ES-I3 (cell line): Measurements from ENCODE around the gene INTS3.
"Not testable (repeated sequence)": the region's sequence is repeated elsewhere in the genome, so short reads cannot be mapped to it uniquely, and the experiment has no call there.

Source experiments
- H3K36me3 ChIP-seq: 2 replicates; pipeline ENCODE4 v1.6.1; 2013; ENCODE audit warnings: mild to moderate bottlenecking, low read length, control low read depth, moderate library complexity; ENCODE audit not compliant: insufficient read depth
- H3K4me1 ChIP-seq: 2 replicates; pipeline ENCODE4 v1.6.1; 2013; ENCODE audit warnings: mild to moderate bottlenecking, control low read depth, low read length; ENCODE audit not compliant: insufficient read depth
- H3K9ac ChIP-seq: 2 replicates; pipeline ENCODE4 v1.6.1; 2013; ENCODE audit warnings: low read depth, mild to moderate bottlenecking, low read length, moderate library complexity
- H3K9me3 ChIP-seq: 2 replicates; pipeline ENCODE4 v1.6.1; 2013; ENCODE audit warnings: mild to moderate bottlenecking, low read length, moderate library complexity; ENCODE audit not compliant: control insufficient read depth, insufficient read depth

INTS3 gene

DNA sequence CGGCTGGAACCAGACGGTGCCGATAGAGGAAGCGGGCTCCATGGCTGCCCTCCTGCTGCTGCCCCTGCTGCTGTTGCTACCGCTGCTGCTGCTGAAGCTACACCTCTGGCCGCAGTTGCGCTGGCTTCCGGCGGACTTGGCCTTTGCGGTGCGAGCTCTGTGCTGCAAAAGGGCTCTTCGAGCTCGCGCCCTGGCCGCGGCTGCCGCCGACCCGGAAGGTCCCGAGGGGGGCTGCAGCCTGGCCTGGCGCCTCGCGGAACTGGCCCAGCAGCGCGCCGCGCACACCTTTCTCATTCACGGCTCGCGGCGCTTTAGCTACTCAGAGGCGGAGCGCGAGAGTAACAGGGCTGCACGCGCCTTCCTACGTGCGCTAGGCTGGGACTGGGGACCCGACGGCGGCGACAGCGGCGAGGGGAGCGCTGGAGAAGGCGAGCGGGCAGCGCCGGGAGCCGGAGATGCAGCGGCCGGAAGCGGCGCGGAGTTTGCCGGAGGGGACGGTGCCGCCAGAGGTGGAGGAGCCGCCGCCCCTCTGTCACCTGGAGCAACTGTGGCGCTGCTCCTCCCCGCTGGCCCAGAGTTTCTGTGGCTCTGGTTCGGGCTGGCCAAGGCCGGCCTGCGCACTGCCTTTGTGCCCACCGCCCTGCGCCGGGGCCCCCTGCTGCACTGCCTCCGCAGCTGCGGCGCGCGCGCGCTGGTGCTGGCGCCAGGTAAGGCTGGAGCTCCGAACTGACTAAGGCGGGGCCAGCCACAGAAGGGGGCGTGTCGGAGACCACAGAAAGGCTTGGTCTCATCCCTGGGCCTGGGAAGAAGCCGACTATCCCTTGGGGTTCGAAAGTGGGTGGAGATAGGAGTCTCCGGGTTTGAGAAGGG, 47.8 kb downstream of the INTS3 start:
- peaks cover 6% of the 10 kb centered on the region for H3K4me1 ChIP-seq
- H3K9ac ChIP-seq: peak overlapping the region; percentile 96

DNA sequence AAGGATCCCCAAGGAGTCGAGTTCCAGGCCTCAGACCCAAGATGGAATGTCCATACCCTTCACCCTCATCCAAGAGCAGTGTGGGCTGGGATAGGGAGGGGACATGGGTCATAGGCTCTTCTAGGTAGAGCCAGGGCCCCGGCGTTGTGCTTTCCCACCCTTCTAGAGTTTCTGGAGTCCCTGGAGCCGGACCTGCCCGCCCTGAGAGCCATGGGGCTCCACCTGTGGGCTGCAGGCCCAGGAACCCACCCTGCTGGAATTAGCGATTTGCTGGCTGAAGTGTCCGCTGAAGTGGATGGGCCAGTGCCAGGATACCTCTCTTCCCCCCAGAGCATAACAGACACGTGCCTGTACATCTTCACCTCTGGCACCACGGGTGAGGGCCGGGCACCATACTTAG, 48.5 kb downstream of the INTS3 start:
- peak overlapping the region; percentile 96; the same call in 1 of the 2 replicates for H3K9ac ChIP-seq
- H3K9me3 ChIP-seq: no peaks in the 10 kb centered on the region
- H3K36me3 ChIP-seq: no peaks in the 10 kb centered on the region
- peaks cover 6% of the 10 kb centered on the region for H3K4me1 ChIP-seq

More for the DNA sequence above, 47.8 kb downstream of the INTS3 start:
- H3K36me3 ChIP-seq: no peaks in the 10 kb centered on the region
- no peaks in the 10 kb centered on the region for H3K9me3 ChIP-seq

GRCh38 chr1:153776845-153777370, 49.1 kb downstream of the INTS3 start:
- H3K36me3 ChIP-seq: no peaks in the 10 kb centered on the region
- peaks cover 6% of the 10 kb centered on the region for H3K4me1 ChIP-seq
- H3K9ac ChIP-seq: no peak overlapping the region
- H3K9me3 ChIP-seq: no peaks in the 10 kb centered on the region

GRCh38 chr1:153777648-153778047, 49.8 kb downstream of the INTS3 start:
- H3K4me1 ChIP-seq: peaks cover 6% of the 10 kb centered on the region
- H3K9me3 ChIP-seq: no peaks in the 10 kb centered on the region
- no peak overlapping the region for H3K9ac ChIP-seq
- H3K36me3 ChIP-seq: no peaks in the 10 kb centered on the region

GRCh38 chr1:153778051-153778823, 50.4 kb downstream of the INTS3 start:
- no peaks in the 10 kb centered on the region for H3K9me3 ChIP-seq
- no peaks in the 10 kb centered on the region for H3K36me3 ChIP-seq
- H3K9ac ChIP-seq: no peak overlapping the region
- peaks cover 6% of the 10 kb centered on the region for H3K4me1 ChIP-seq

GRCh38 chr1:153778824-153779519, 51.1 kb downstream of the INTS3 start:
- Histone ChIP-seq H3K9ac (no peak overlapping the region), H3K9me3 (no peaks in the 10 kb centered on the region), H3K4me1 (peaks cover 6% of the 10 kb centered on the region), H3K36me3 (no peaks in the 10 kb centered on the region)

DNA sequence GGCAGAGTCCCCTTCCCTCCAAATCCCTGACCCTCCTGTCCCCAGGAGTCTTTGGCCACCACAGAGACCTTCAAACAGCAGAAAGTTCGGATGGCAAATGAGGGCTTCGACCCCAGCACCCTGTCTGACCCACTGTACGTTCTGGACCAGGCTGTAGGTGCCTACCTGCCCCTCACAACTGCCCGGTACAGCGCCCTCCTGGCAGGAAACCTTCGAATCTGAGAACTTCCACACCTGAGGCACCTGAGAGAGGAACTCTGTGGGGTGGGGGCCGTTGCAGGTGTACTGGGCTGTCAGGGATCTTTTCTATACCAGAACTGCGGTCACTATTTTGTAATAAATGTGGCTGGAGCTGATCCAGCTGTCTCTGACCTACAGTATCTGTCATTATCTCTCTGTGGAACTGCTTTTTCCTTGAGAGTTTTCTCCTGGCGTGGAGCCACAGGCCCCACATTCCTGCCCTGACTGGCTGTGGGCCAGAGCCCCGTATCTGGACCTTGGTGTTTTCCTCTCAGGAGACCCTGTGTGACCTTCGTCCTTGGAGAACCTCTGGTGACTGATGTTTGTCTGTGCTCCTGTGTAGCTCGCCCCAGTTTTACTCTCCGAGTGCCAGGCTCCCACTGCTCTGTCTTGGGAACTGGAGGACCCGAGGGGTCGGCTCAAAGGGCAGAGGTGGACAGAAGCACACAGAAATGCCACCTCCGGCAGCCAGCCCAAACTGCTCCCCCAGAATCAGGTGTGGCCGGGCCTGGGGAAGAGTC, 52.1 kb downstream of the INTS3 start:
- H3K9ac ChIP-seq: no peak overlapping the region
- no peaks in the 10 kb centered on the region; the same call in 1 of the 2 replicates for H3K4me1 ChIP-seq
- H3K36me3 ChIP-seq: no peaks in the 10 kb centered on the region
- H3K9me3 ChIP-seq: no peaks in the 10 kb centered on the region

GRCh38 chr1:153780551-153780950, 52.7 kb downstream of the INTS3 start:
- H3K9me3 ChIP-seq: no peaks in the 10 kb centered on the region
- H3K36me3 ChIP-seq: no peaks in the 10 kb centered on the region
- no peak overlapping the region for H3K9ac ChIP-seq
- no peaks in the 10 kb centered on the region; the same call in 1 of the 2 replicates for H3K4me1 ChIP-seq

GRCh38 chr1:153782648-153783047, 54.8 kb downstream of the INTS3 start:
- H3K36me3 ChIP-seq, H3K4me1 ChIP-seq, H3K9me3 ChIP-seq: not testable (repeated sequence)
- peak overlapping the region; percentile 69; the same call in 1 of the 2 replicates for H3K9ac ChIP-seq

GRCh38 chr1:153783233-153784190, 55.7 kb downstream of the INTS3 start:
- Histone ChIP-seq H3K9me3 (no peaks in the 10 kb centered on the region), H3K4me1 (no peaks in the 10 kb centered on the region; the same call in 1 of the 2 replicates), H3K9ac (peak overlapping the region; percentile 69), H3K36me3 (no peaks in the 10 kb centered on the region)

GRCh38 chr1:153786038-153786790, 58.4 kb downstream of the INTS3 start:
- no peaks in the 10 kb centered on the region; the same call in 1 of the 2 replicates for H3K9me3 ChIP-seq
- H3K4me1 ChIP-seq: no peaks in the 10 kb centered on the region; the same call in 1 of the 2 replicates
- no peaks in the 10 kb centered on the region for H3K36me3 ChIP-seq
- H3K9ac ChIP-seq: no peak overlapping the region

DNA sequence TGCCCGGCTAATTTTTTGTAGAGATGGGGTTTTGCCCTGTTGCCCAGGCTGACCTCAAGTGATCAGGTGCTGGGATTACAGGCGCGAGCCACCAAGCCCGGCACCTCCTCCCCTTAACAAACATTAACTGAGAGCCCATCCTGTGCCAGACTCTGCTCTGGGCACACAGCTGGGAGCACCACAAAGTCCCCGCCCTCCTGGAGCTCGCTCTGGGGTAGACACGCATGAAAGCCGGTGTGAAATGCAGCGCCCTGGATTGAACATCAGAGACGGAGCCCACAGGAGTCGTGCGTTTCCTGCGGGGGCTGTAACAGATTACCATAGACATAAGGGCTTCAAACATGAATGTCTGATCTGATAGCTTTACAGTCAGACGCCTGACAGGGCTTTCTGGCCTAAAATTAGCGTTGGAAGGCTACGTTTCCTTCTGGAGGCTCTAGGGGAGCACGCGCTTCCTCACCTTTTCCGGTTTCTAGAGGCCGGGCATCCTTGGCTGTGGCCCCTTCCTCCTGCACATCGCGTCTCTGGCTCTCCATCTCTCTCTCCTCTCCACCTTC, 61.7 kb downstream of the INTS3 start:
- H3K4me1 ChIP-seq: peaks cover 12% of the 10 kb centered on the region
- no peak overlapping the region for H3K9ac ChIP-seq
- H3K36me3 ChIP-seq: no peaks in the 10 kb centered on the region
- no peaks in the 10 kb centered on the region; the same call in 1 of the 2 replicates for H3K9me3 ChIP-seq
